HG02642 (cell line): Measurements from ENCODE around the gene TP53BP2.

Experiments used
- ATAC-seq: cut with Tn5 transposase; IDR thresholded peaks from one replicate; pipeline ENCODE4 v1.9.1; 2021; ENCODE audit warnings: mild to moderate bottlenecking; ENCODE audit not compliant: unreplicated experiment, poor library complexity

The TP53BP2 gene

DNA sequence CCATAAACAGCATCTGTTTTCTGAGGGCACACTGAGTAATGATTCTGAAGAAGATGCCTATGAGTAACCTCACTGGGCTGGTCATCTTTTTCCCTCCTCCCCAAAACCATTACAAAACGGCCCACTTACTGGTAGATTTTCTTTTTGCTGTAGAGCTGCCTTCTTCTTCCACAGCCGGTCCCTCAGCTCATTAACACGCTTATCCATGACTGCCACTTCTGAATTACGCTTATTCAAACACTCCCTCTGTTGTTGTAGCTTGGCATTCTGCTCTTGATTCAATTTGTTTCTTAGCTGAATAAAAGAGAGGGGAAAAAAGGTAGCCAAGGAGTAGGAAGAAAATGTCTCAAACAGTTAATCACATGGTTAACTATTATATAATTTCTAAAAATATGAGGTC lies 43.1 kb downstream of the TP53BP2 start:
- ATAC-seq = no peak

DNA sequence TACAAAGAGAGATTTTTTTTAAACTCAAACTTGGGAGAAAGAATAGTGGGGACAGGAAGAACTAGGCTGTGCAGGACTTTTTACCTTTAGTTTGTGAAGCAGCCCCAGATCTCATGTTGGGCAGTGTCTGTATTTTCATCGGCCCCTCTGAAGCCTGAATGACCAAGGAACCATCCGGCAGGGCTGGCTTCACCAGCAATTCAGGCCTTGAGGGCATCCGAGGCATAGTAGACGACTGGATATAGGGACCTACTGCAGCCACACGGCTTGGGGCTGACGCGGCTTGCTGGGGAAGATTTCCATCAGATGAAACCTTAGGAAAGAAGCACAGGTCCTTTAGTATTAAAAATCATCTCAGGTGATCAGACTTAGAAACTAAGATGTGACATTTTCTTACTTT lies 43.7 kb downstream of the TP53BP2 start:
- no peak for ATAC-seq

DNA sequence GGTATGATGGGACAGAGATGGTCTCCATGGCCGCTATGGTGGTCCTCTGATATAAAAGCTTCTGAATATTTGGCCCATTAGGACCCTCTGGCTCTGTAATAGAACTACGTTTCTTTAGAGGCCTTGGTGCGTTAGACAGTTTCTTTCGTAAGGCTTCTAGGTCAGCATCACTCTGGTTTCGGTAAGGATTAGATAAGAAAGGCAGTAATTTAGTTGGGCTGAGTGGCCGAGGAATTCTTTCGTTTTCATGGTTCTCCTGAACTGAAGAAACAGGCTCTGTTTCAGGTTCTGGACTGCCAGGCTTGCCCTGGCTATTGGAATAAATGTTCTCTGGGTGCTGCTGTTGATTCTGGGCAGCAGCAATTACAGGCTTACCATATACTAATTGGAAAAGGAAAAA lies 49.5 kb downstream of the TP53BP2 start:
- ATAC-seq = no peak

- ATAC-seq = no peak
Observed at GRCh38 chr1:223794136-223794880, 51.4 kb downstream of the TP53BP2 start.

DNA sequence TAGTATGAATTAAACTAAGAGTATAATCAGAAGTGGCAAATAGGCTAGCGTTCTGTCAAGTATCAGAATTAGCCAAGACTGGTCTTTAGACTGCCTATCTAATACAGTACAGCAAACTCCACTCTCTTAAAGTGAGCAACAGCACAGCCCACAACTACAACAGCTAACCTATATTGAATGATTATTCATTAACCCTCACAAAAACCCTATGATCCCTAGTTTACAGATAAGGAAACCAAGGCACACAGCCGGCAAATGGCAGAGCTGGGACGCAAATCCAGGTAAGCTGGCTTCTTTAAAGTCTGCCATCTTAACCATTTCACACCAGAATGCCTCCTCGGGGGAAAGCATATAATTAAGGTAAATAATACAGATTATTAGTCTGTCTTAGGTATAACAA lies 52.0 kb downstream of the TP53BP2 start:
- no peak for ATAC-seq

GRCh38 chr1:223792046-223792445 lies 53.7 kb downstream of the TP53BP2 start:
- no peak for ATAC-seq

DNA sequence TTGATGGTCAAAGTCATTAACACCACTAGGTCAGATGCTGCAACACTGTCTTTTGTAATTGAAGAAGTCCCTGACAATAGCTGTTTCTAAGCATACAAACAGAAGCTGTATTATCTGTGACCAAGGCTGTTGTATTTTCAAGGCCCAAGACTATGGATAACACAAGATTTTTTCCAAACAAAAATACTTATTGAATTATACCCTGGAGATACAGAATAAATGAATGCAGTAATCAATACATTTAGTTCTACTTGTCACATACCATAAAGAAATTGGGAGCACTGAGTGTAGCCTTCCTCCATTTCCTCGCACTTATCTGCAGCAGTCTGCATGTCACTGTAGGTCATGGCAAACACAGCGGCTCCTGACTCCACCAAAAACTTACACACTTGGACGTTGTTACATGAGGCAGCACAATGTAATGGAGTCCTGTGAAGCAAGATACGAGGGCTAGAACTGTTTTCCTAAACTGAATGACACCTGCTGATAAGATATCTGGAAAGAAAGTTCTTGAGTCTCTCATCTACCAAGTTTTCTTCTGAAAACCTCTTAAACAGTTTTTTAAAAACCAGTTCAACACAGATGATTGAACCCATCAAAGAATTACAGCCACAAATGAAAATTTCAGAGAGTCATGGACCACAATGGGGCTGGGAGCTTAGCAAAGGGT lies 56.9 kb downstream of the TP53BP2 start:
- no peak for ATAC-seq

GRCh38 chr1:223785808-223786207 lies 59.9 kb downstream of the TP53BP2 start:
- no peak for ATAC-seq

DNA sequence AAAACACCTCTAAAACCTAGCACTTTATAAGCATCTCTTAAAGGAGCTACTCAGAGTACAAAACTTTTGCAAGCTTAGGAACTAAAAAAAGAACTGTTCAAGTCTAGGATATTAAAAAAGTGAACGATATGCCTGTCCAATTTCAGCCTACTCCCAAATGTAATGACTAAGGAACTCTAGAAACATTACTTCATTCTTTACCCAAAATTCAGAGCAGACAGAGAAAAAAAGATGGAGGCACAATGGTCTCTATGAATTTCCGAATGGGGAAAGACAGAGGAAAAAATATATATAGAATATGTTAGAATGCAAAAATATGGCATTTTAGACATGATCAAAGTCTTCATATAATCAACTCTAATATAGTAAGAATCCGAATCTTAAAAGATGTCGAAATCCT lies 61.2 kb downstream of the TP53BP2 start:
- no peak for ATAC-seq

GRCh38 chr1:223783676-223784075 lies 62.1 kb downstream of the TP53BP2 start:
- ATAC-seq = no peak

- ATAC-seq = no peak
Observed at GRCh38 chr1:223780949-223781348, 64.8 kb downstream of the TP53BP2 start.

- no peak for ATAC-seq
Observed at GRCh38 chr1:223780318-223780717, 65.4 kb downstream of the TP53BP2 start.

DNA sequence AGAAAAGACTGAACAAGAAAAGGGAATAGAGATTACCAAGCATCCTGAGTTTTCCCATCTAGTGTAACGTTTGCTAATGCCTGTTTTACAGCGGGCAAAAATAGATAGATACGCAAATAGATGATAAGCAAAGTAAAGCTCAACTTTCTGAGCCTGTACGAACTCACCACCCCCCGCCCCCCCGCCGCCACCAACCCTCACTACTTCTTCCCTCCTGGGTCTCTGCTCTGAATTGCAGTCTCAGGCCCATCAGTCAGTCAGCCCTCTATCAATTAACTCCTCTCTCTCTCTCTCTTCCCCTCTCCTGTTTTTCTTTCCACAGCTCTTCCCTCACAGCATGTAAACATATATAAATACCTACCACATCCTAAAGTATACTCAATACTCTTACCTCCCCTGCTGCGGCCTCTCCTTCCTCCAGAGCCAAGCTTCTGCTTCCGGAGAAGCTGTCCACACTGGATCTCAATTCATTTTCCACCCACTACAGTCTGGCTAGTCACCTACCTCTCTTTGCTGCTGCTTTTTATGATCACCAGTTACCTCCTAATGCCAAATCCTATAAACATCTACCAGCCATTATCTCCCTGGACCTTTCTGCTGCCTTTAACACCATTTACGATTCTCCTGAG lies 68.8 kb downstream of the TP53BP2 start:
- no peak for ATAC-seq

DNA sequence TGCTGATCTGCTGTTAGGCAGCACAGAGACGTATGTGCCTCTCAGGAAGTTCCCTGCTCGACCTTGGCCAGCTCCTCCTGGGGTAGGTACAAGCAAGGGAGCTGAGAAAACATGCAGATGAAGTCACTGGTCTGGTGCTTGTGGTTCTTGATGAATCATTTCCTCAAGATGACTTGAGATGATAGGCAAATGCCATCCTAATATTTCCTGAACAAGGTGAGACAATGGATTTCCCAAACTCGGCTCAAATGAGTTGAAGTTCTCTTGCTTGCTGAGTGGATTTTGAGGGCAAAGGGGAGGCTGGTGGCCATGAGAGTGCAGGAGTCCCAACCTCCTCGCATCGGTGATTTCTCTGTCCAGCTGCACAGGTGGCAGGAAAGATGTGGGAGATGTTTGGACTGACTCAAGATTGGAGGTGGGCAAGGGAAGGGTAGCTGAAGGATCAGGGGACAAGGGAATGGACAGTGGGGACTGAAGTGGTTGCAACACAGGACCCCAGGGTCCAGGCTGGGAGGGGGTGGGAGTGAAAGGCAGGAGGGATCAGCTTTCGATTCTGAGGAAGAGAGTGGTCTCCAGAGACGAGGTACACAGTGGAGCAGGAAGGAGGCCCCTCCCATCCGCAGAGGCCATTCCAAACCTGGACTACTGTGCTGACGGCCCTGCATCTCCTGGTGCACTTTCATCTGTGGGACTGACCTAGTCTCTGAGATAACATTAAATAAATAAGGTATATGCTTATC lies 69.5 kb downstream of the TP53BP2 start:
- no peak for ATAC-seq

- no peak for ATAC-seq
Observed at GRCh38 chr1:223775711-223776074, 70.1 kb downstream of the TP53BP2 start.

DNA sequence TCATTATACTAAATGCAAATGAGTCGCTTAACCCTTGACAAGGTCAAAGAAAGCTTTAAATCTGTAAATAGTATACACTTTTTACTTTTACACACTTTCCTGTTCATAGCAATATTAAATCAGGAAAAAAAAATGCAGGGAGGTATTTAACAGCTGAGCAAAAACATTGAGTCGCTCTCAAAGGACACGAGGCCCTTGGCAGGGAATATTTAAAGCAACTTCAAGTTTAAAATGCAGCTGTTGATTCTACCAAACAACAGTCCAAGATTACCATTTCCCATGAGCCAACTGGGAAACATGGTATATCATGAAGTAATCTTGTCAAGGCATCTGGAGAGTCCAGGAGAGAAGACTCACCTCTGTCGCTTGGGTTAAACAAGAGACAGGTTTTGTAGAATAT lies 70.7 kb downstream of the TP53BP2 start:
- no peak for ATAC-seq

GRCh38 chr1:223774134-223774814 lies 71.5 kb downstream of the TP53BP2 start:
- no peak for ATAC-seq

GRCh38 chr1:223772771-223773160 lies 73.0 kb downstream of the TP53BP2 start:
- ATAC-seq = no peak

GRCh38 chr1:223771814-223772770 lies 73.7 kb downstream of the TP53BP2 start:
- no peak for ATAC-seq
